Measurements from ENCODE around the gene EMC1.

The EMC1 gene

DNA sequence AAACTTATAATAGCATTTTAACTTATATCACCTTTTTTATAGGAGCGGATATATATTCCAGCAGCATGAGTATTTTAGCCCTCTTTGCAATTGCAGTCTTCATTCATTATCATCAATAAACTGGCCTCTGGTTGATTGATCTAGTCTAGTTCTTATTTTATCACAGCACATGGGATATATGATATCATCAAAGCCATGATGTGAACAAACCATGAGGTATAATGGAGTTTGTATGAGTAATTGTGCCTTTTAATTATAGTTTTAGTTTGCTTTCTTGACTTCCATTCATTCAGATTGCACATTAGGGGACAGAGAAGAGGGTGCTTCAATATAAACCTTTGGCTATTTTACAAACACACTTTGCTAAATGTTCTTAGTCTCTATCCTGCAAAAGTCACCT lies 37.7 kb downstream of the EMC1 start:
- no peak for DNase-seq

DNA sequence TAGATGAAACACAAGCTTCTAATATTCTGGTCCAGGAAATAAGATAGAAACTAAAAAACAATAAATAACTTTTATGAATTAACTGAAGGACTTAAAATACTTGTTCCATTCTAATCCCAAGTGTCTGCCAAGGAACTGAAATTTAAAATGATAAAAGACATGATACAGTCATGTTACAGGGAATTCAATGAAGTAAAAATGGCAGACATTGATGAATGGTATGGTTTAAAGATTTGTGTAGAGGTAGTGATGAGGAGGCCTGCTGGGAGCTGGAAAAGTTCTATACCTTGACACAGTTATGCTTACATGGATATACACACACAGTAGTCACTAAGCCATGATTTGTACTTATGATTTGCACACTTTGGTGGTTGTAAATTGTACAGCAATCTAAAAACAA lies 39.2 kb downstream of the EMC1 start:
- DNase-seq, result no peak

- no peak for DNase-seq
Observed at GRCh38 chr1:19210772-19211549, 40.4 kb downstream of the EMC1 start.

DNA sequence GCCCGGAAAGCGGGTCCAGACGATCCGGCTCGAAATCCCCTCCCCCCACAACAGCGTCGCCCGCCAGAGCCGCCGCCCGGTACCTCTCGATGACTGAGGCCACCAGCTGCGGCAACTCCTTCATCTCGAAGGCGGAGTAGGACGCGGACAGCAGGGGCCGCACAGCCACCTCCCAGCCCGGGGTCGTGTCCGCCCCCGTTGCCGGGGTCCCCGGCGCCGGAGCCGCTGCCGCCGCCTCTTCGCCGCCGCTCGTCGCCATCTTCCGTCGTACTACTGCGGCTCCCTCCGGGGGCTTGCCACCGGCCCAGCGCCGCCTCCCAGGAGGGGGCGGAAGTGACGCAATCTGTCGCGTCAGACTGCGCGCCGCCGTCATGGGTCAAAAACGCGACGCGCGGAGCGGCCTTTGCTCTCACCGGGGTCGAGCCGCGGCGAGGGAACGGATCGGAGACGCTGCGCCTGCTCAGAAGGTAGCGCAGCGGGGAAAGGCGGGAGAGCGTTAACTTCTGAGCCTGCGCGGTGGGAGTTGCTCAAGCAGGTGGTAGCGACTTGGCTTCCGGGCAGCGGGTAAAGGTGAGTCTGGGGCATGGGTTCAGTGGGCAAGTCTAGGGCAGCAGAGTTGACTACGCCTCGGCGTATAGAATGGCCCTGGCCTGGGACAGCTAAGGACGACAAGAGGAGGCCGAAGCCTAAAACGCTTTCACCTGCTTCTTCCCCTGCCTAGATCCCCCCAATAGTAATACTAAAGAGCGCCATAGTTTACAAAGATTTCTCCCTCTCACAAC lies 41.1 kb downstream of the EMC1 start, which contains the start of gene UBR4:
Gene UBR4 (minus strand): TSS at position 277 of the 782 bp plus-strand sequence. CDS start 18 bp downstream, at position 259.
- peak; percentile 67 for DNase-seq

- DNase-seq, result no peak
Observed at GRCh38 chr1:19209439-19209989, 41.8 kb downstream of the EMC1 start.

- DNase-seq, result no peak
Observed at GRCh38 chr1:19208710-19209438, 42.5 kb downstream of the EMC1 start.

- no peak for DNase-seq
Observed at GRCh38 chr1:19206947-19207346, 44.4 kb downstream of the EMC1 start.

- DNase-seq, result no peak
Observed at GRCh38 chr1:19205845-19206244, 45.5 kb downstream of the EMC1 start.

DNA sequence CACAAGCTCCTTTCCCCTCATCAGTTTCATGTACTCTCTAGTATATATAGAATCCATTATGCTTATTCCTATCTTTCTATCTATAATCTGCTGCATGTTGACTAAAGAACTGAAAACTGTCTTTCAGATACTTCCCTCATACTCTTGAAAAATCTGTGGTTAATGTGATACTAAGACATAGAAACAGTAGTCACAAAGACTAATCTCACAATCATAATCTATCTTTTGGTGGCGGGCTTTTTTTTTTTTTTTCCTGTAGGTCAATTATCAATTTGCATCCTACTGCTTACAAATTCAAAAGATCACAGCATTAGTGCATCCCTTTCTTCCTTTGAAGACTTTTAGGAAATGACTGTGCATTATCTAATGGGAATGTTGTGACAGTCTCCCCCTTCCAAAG lies 45.9 kb downstream of the EMC1 start:
- DNase-seq, result no peak

- no peak for DNase-seq
Observed at GRCh38 chr1:19204446-19205266, 46.7 kb downstream of the EMC1 start.

GRCh38 chr1:19203440-19203839 lies 47.9 kb downstream of the EMC1 start:
- DNase-seq, result no peak

- DNase-seq, result no peak
Observed at GRCh38 chr1:19202396-19202795, 48.9 kb downstream of the EMC1 start.

DNA sequence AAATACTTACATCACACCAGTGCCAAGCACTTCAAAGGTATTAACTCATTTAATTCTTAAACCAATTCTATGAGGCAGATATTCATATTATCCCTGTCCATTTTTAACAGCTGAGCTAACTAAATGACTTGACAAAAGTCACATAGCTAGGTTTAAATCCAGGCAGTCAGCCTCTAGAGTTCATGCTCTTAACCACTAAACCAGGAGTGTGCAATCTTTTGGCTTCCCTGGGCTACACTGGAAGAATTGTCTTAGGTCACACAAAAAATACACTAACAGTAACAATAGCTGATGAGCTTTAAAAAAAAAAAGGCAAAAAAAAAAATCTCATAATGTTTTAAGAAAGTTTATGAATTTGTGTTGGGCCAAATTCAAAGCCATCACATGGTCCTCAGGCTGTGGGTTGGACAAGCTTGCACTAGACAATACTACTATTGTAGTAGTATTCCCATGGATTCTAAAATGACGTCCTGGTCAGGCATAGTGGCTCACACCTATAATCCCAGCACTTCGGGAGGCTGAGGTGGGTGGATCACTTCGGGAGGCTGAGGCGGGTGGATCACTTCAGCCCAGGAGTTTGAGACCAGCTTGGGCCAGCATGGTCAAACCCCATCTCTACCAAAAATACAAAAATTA lies 51.2 kb downstream of the EMC1 start:
- no peak for DNase-seq

GRCh38 chr1:19199329-19199968 lies 51.9 kb downstream of the EMC1 start:
- DNase-seq, result no peak

- no peak for DNase-seq
Observed at GRCh38 chr1:19198820-19199219, 52.5 kb downstream of the EMC1 start.

DNA sequence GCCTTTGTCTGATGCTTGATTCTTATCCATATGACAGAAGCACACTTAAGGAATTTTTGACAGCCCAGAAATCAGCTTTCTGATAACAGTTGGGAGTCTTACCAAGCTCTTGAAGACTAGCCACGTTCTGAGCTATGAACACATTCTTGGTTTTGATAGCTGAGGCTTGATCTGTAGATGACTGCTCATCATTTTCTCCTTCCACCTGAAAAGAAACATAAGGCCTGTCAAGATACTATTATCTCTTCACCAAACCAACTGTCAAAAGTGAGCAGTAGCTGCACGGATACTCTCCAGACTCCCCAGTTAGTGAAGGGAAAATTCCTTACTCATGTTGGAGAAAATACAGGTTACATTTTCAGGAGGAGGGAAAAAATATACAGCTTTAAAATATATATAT lies 53.5 kb downstream of the EMC1 start:
- no peak for DNase-seq

DNA sequence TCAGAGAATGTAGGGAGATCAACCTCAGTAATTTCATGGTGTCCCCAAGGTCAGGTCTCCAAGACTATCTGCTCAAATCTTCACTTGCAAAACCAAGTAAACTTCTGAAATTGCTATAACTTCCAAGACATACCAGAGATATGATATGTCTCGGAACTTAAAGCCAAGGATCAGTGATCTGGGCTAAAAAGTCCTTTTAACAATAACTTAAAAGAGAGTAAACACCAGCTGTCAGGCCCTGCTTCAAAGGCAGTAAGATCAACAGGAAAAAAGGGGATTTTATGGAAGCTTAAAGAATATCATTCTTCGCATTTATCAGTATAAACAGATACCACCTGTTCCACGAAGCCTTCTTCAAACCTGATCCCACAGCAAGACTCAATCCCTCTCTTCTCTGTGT lies 55.0 kb downstream of the EMC1 start:
- no peak for DNase-seq

- DNase-seq, result no peak
Observed at GRCh38 chr1:19193004-19193403, 58.3 kb downstream of the EMC1 start.

- no peak for DNase-seq
Observed at GRCh38 chr1:19191811-19192210, 59.5 kb downstream of the EMC1 start.

DNA sequence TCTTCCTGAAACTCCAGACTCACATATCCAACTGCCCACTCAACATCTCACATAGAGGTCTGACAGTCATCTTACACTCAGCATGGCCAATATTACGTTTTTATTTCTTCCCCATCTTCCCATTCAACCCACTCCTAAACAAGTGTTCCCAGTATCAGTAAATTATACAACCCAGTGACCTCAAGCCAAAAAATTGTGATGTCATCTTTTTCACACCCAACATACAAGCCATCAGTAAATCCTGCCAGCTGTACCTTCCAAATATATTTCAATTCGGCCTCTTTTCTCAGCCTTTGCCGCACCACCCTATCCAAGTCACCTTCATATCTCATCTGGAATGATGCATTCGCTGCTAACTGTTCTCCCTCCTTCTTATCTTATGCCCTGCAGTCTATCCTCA lies 60.9 kb downstream of the EMC1 start:
- DNase-seq, result no peak

- no peak for DNase-seq
Observed at GRCh38 chr1:19189270-19189669, 62.1 kb downstream of the EMC1 start.
